SK-N-SH (cell line): Measurements from ENCODE around the gene ABLIM1. TPM values are rescaled to one million over a fixed set of nuclear protein-coding genes. Genes with fewer than 3 reads are reported as not detected.
A peak's percentile ranks its signal among the peaks of the same experiment; 100 is the strongest.

Experiments
- CTCF ChIA-PET: fragments of 300-600, 350-600 bp; formaldehyde crosslinking; extraction: SDS; loops from one replicate; lab custom pipeline; 2021; lab: Yijun Ruan, JAX
- POLR2A ChIA-PET: fragments of 350-600 bp; sonication (Branson Sonifier 250); formaldehyde crosslinking; extraction: SDS; loops from one replicate; lab custom pipeline; 2020; ENCODE audit warnings: antibody characterized with exemption, inconsistent platforms; lab: Yijun Ruan, JAX
- DNase-seq: peaks from one replicate; pipeline ENCODE4 v3.0.0; 2012
- H2AFZ ChIP-seq: fragments of 200-600 bp; sonication (generic); 2 replicates; pipeline ENCODE4 v1.8.1; 2016; ENCODE audit warnings: antibody characterized with exemption, mild to moderate bottlenecking, low read depth
- H3F3A ChIP-seq: fragments of 200-600 bp; sonication (generic); replicated peaks from 2 replicates; pipeline ENCODE3; 2016; ENCODE audit warnings: antibody characterized with exemption, mild to moderate bottlenecking; ENCODE audit not compliant: insufficient read depth
- H3K27ac ChIP-seq, 2 experiments: fragments of 200-500 bp in 1 of 2; fragments of 200-600 bp in 1 of 2; sonication (Bioruptor generic) in 1 of 2; sonication (generic), shearing (Covaris generic) in 1 of 2; 2 replicates each; pipeline versions ENCODE4 v1.5.1 to v1.6.1; 2014 to 2016; ENCODE audit warnings: low read depth in 2 of 2, inconsistent platforms in 1 of 2, low read length in 1 of 2, mild to moderate bottlenecking in 1 of 2, mixed read lengths in 1 of 2
- H3K27me3 ChIP-seq: fragments of 200-600 bp; sonication (generic), shearing (Covaris generic); 2 replicates; pipeline ENCODE4 v1.6.1; 2016; ENCODE audit warnings: mixed run types; ENCODE audit not compliant: insufficient read depth
- H3K36me3 ChIP-seq, 2 experiments: fragments of 200-500 bp in 1 of 2; fragments of 200-600 bp in 1 of 2; sonication (Bioruptor generic) in 1 of 2; sonication (generic) in 1 of 2; replicated peaks in 1 of 2; 2 replicates each; pipeline versions ENCODE3 to v1.5.1; 2014 to 2016; ENCODE audit warnings: low read length in 1 of 2, mild to moderate bottlenecking in 1 of 2; ENCODE audit not compliant: insufficient read depth in 2 of 2, control insufficient read depth in 1 of 2
- H3K4me1 ChIP-seq, 2 experiments: fragments of 200-500 bp in 1 of 2; fragments of 200-600 bp in 1 of 2; sonication (Bioruptor generic) in 1 of 2; sonication (generic), shearing (Covaris generic) in 1 of 2; 2 replicates each; pipeline versions ENCODE4 v1.5.1 to v1.6.1; 2014 to 2016; ENCODE audit warnings: low read depth in 1 of 2, low read length in 1 of 2, mixed run types in 1 of 2; ENCODE audit not compliant: insufficient read depth in 2 of 2, control insufficient read depth in 1 of 2
- H3K4me2 ChIP-seq: fragments of 200-600 bp; sonication (generic), shearing (Covaris generic); 2 replicates; pipeline ENCODE4 v1.6.1; 2017; ENCODE audit warnings: mixed run types
- H3K4me3 ChIP-seq, 2 experiments: fragments of 200-500 bp in 1 of 2; fragments of 200-600 bp in 1 of 2; sonication (Bioruptor generic) in 1 of 2; sonication (generic), shearing (Covaris generic) in 1 of 2; 2 replicates each; pipeline versions ENCODE4 v1.5.1 to v1.8.1; 2014 to 2016; ENCODE audit warnings: low read depth in 2 of 2, inconsistent platforms in 1 of 2, low read length in 1 of 2, mild to moderate bottlenecking in 1 of 2, mixed read lengths in 1 of 2, moderate library complexity in 1 of 2
- H3K79me2 ChIP-seq: fragments of 200-600 bp; sonication (generic); 2 replicates; pipeline ENCODE4 v1.8.1; 2017; ENCODE audit warnings: mild to moderate bottlenecking; ENCODE audit not compliant: insufficient read depth
- H3K9ac ChIP-seq: fragments of 200-600 bp; sonication (generic); 2 replicates; pipeline ENCODE4 v1.6.1; 2017; ENCODE audit warnings: mixed run types
- H3K9me2 ChIP-seq: fragments of 200-600 bp; sonication (generic); 2 replicates; pipeline ENCODE4 v1.6.1; 2017; ENCODE audit warnings: mixed run types
- H3K9me3 ChIP-seq: fragments of 200-600 bp; sonication (generic); 2 replicates; pipeline ENCODE4 v1.6.1; 2017; ENCODE audit warnings: mixed run types, mild to moderate bottlenecking, moderate library complexity
- H4K20me1 ChIP-seq: fragments of 200-600 bp; sonication (generic); 2 replicates; pipeline ENCODE4 v1.6.1; 2017; ENCODE audit warnings: mild to moderate bottlenecking, mixed run types; ENCODE audit not compliant: insufficient read depth
- ELF1 ChIP-seq: IDR thresholded peaks from 2 replicates; pipeline ENCODE4 v1.4.0; 2012
- FOSL2 ChIP-seq: IDR thresholded peaks from 2 replicates; pipeline ENCODE4 v1.4.0; 2012; ENCODE audit warnings: low read depth, mild to moderate bottlenecking, moderate library complexity, borderline replicate concordance
- FOXJ3 ChIP-seq: sonication (generic); formaldehyde crosslinking; IDR thresholded peaks from 2 replicates; pipeline ENCODE4 v1.5.1; 2020; ENCODE audit warnings: mild to moderate bottlenecking, missing genetic modification reagents
- FOXM1 ChIP-seq: IDR thresholded peaks from 2 replicates; pipeline ENCODE4 v1.4.0; 2012; ENCODE audit warnings: low read depth, mild to moderate bottlenecking
- GABPA ChIP-seq: IDR thresholded peaks from 2 replicates; pipeline ENCODE4 v1.4.0; 2012; ENCODE audit warnings: low read depth, mild to moderate bottlenecking
- GATA2 ChIP-seq: sonication (generic); formaldehyde crosslinking; IDR thresholded peaks from 2 replicates; pipeline ENCODE4 v1.5.0; 2020; ENCODE audit warnings: mild to moderate bottlenecking, missing genetic modification reagents
- JUND ChIP-seq: IDR thresholded peaks from 2 replicates; pipeline ENCODE4 v1.4.0; 2012
- NFIC ChIP-seq: IDR thresholded peaks from 2 replicates; pipeline ENCODE4 v1.4.0; 2012; ENCODE audit warnings: borderline replicate concordance
- NRF1 ChIP-seq: IDR thresholded peaks from 2 replicates; pipeline ENCODE4 v1.6.1; 2012; ENCODE audit warnings: low read depth, mild to moderate bottlenecking, low read length
- RAD21 ChIP-seq: IDR thresholded peaks from 2 replicates; pipeline ENCODE4 v1.6.1; 2012; ENCODE audit warnings: mild to moderate bottlenecking, low read length
- SIN3A ChIP-seq: IDR thresholded peaks from 2 replicates; pipeline ENCODE4 v1.6.1; 2012; ENCODE audit warnings: low read depth, mild to moderate bottlenecking, low read length, moderate library complexity, borderline replicate concordance
- SMC3 ChIP-seq: IDR thresholded peaks from 2 replicates; pipeline ENCODE4 v1.6.1; 2012; ENCODE audit warnings: low read depth, low read length, improper control_type of control experiment
- TAF1 ChIP-seq: IDR thresholded peaks from 2 replicates; pipeline ENCODE4 v1.6.1; 2012; ENCODE audit warnings: low read depth, mild to moderate bottlenecking, low read length, moderate library complexity, borderline replicate concordance
- TCF12 ChIP-seq: IDR thresholded peaks from 2 replicates; pipeline ENCODE4 v1.4.0; 2012
- YY1 ChIP-seq: IDR thresholded peaks from 2 replicates; pipeline ENCODE4 v1.4.0; 2012; ENCODE audit warnings: low read depth, mild to moderate bottlenecking
- ZBTB33 ChIP-seq: IDR thresholded peaks from 2 replicates; pipeline ENCODE4 v1.4.0; 2012; ENCODE audit warnings: low read depth, borderline replicate concordance
- WGBS: methylation state at CpG from one replicate; pipeline ENCODE4 v1.1.6; 2017; ENCODE audit warnings: low lambda C conversion rate; 5-methylcytosine and 5-hydroxymethylcytosine counted together
- polyA plus RNA-seq, 3 experiments: library from polyadenylated mRNA; depleted of rRNA; stranded (reverse); fragments of >200 nt; gene quantifications; 2 replicates each; pipeline ENCODE4 v1.2.3, GENCODE V29; 2012
- TF ChIP-seq, protein P1 (sequence below): IDR thresholded peaks from 2 replicates; pipeline ENCODE4; 2012

Gene ABLIM1
- polyA plus RNA-seq, 1 of the 3 experiments (the other 2 are of a cell fraction), result 16.1 TPM

GRCh38 chr10:114687459-114687858 is 29.4 kb upstream of the ABLIM1 start (continued):
- no peak for TF ChIP-seq NRF1
- no peak for TF ChIP-seq ZBTB33
- TF ChIP-seq NFIC, result no peak
- TF ChIP-seq TAF1, result no peak
- TF ChIP-seq JUND, result peak; percentile 31; the same call in 1 of the 2 replicates
- TF ChIP-seq FOXJ3, result no peak
- no peak for TF ChIP-seq SMC3
- no peak for TF ChIP-seq ELF1
- TF ChIP-seq GABPA, result no peak

DNA sequence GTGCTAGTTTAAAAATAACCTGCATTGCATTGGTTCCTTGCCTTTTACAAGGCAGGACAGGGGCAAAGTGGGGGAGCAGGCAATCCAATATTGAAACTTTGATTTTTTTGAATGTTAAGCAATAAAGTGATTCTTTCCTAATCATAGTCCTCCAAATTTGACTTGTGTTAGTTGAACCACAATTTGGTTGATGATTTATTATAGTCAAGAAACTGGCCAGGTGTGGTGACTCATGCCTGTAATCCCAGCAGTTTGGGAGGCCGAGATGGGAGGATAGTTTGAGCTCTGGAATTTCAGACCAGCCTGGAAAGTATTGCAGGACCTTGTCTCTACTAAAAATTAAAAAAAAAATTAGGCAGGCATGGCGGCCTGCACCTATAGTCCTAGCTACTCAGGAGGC is 27.9 kb upstream of the ABLIM1 start:
- peaks cover 37 to 40% of the 10 kb centered on the region in 2 experiments; a peak in 3 of 4 replicates for H3K4me1 ChIP-seq
- CTCF ChIA-PET, result interaction anchor here (1.2 to 1.3 kb wide), 3 partner anchors 8 to 136 kb away, joined by 3 to 6 read pairs (median 3); partner anchors contain the start of gene FHIP2A
- WGBS, result 77% methylated on average over 2 of the region's 2 CpGs

More for the DNA sequence above, 27.9 kb upstream of the ABLIM1 start:
- no peak overlapping the region for H3K9ac ChIP-seq
- TF ChIP-seq SIN3A (no peak), FOSL2 (0 out of 2 replicates have a peak, but pooled peaks have one; percentile 3), TAF1 (no peak), NFIC (no peak), FOXM1 (no peak), GATA2 (CRISPR knock-in tag) (no peak), SMC3 (no peak), JUND (peak; percentile 4; the same call in 1 of the 2 replicates), TCF12 (0 out of 2 replicates have a peak, but pooled peaks have one; percentile 4), YY1 (no peak), RAD21 (no peak)
- TF ChIP-seq, protein P1, sequence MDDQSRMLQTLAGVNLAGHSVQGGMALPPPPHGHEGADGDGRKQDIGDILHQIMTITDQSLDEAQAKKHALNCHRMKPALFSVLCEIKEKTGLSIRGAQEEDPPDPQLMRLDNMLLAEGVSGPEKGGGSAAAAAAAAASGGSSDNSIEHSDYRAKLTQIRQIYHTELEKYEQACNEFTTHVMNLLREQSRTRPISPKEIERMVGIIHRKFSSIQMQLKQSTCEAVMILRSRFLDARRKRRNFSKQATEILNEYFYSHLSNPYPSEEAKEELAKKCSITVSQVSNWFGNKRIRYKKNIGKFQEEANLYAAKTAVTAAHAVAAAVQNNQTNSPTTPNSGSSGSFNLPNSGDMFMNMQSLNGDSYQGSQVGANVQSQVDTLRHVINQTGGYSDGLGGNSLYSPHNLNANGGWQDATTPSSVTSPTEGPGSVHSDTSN, result peak; percentile 22; the same call in 1 of the 2 replicates
- TF ChIP-seq, all 33 proteins: peak for 4
- Histone ChIP-seq H3F3A (peaks cover 28% of the 10 kb centered on the region), H3K9me3 (no peaks in the 10 kb centered on the region), H3K36me3 (no peaks in the 10 kb centered on the region), H2AFZ (0 out of 2 replicates have a peak overlapping the region, but pooled peaks have one; percentile 71), H3K27ac (peak overlapping the region; percentile 88 to 94; a peak in 3 of 4 replicates), H3K27me3 (no peaks in the 10 kb centered on the region), H3K4me2 (peak overlapping the region; percentile 69; the same call in 1 of the 2 replicates), H3K9me2 (no peaks in the 10 kb centered on the region), H3K4me3 (no peak overlapping the region), H4K20me1 (no peaks in the 10 kb centered on the region), H3K79me2 (no peaks in the 10 kb centered on the region; the same call in 1 of the 2 replicates)
- POLR2A ChIA-PET, result no interaction called here
- DNase-seq, result no peak
